IMR-90 (cell line): ENCODE data around the gene TNS1. TPM values are rescaled to one million over a fixed set of nuclear protein-coding genes. Genes with fewer than 3 reads are reported as not detected.

Source experiments
- ATAC-seq: fragments of 200-7000 bp; cut with Tn5 transposase; 2 replicates; pipeline ENCODE4 v1.9.1; 2020; ENCODE audit warnings: low read depth, mild to moderate bottlenecking, moderate library complexity
- BruUV-seq: library from RNA; stranded (reverse); fragments of 400-500 nt; replicated peaks from 2 replicates; lab custom pipeline; 2021; lab: Mats Ljungman, UMichigan
- CTCF ChIA-PET: fragments of 300-600 bp; formaldehyde crosslinking; extraction: SDS; loops from one replicate; lab custom pipeline; 2021; ENCODE audit warnings: antibody characterized with exemption; lab: Yijun Ruan, JAX
- POLR2A ChIA-PET: fragments of 300-600 bp; sonication (Branson Sonifier 250); formaldehyde crosslinking; loops from one replicate; lab custom pipeline; 2022; ENCODE audit warnings: antibody characterized with exemption; ENCODE audit not compliant: unreplicated experiment; lab: Charles Lee
- DNase-seq: peaks from one replicate; pipeline ENCODE4 v3.0.0; 2013
- H2AFZ ChIP-seq: replicated peaks from 2 replicates; pipeline ENCODE3; 2013; ENCODE audit warnings: low read length, mild to moderate bottlenecking; ENCODE audit not compliant: poor library complexity
- H2AK5ac ChIP-seq: 2 replicates; pipeline ENCODE4 v1.6.1; 2013; ENCODE audit warnings: low read depth, low read length, inconsistent platforms
- H2AK9ac ChIP-seq: replicated peaks from 2 replicates; pipeline ENCODE3; 2013; ENCODE audit warnings: mild to moderate bottlenecking, low read depth, low read length, moderate library complexity; ENCODE audit not compliant: poor library complexity
- H2BK120ac ChIP-seq: 2 replicates; pipeline ENCODE4 v1.6.1; 2013; ENCODE audit warnings: low read depth, low read length, inconsistent platforms
- H2BK15ac ChIP-seq: 3 replicates; pipeline ENCODE4 v1.6.1; 2013; ENCODE audit warnings: low read depth, low read length, inconsistent platforms
- H2BK20ac ChIP-seq: 2 replicates; pipeline ENCODE4 v1.6.1; 2013; ENCODE audit warnings: low read depth, mild to moderate bottlenecking, inconsistent platforms, low read length, moderate library complexity
- H2BK5ac ChIP-seq: 2 replicates; pipeline ENCODE4 v1.6.1; 2013; ENCODE audit warnings: mild to moderate bottlenecking, low read depth, low read length, inconsistent platforms; ENCODE audit not compliant: poor library complexity, severe bottlenecking
- H3K14ac ChIP-seq: replicated peaks from 2 replicates; pipeline ENCODE4 v1.6.1; 2013; ENCODE audit warnings: low read depth, low read length, inconsistent platforms
- H3K18ac ChIP-seq: 2 replicates; pipeline ENCODE4 v1.6.1; 2013; ENCODE audit warnings: low read depth, low read length, control low read depth
- H3K23ac ChIP-seq: 2 replicates; pipeline ENCODE4 v1.6.1; 2013; ENCODE audit warnings: low read depth, low read length, inconsistent platforms
- H3K27ac ChIP-seq: 2 replicates; pipeline ENCODE4 v1.5.1; 2013; ENCODE audit warnings: mild to moderate bottlenecking, control low read depth, low read length; ENCODE audit not compliant: insufficient read depth
- H3K27me3 ChIP-seq: 2 replicates; pipeline ENCODE4 v1.6.1; 2013; ENCODE audit warnings: low read length; ENCODE audit not compliant: control insufficient read depth, insufficient read depth
- H3K36me3 ChIP-seq: 2 replicates; pipeline ENCODE4 v1.6.1; 2013; ENCODE audit warnings: low read length, mixed read lengths; ENCODE audit not compliant: control insufficient read depth, insufficient read depth
- H3K4ac ChIP-seq: 2 replicates; pipeline ENCODE4 v1.6.1; 2013; ENCODE audit warnings: low read depth, low read length, inconsistent platforms
- H3K4me1 ChIP-seq: 2 replicates; pipeline ENCODE4 v1.6.1; 2013; ENCODE audit warnings: low read length, mixed read lengths; ENCODE audit not compliant: control insufficient read depth, insufficient read depth
- H3K4me2 ChIP-seq: 2 replicates; pipeline ENCODE4 v1.6.1; 2013; ENCODE audit warnings: low read depth, mild to moderate bottlenecking, control low read depth, low read length, moderate library complexity
- H3K4me3 ChIP-seq: 2 replicates; pipeline ENCODE4 v1.5.1; 2013; ENCODE audit warnings: low read depth, mild to moderate bottlenecking, control low read depth, low read length, moderate library complexity; ENCODE audit not compliant: insufficient read depth
- H3K56ac ChIP-seq: 2 replicates; pipeline ENCODE4 v1.6.1; 2013; ENCODE audit warnings: low read length, inconsistent platforms; ENCODE audit not compliant: insufficient read depth; ENCODE audit errors: extremely low read depth
- H3K79me1 ChIP-seq, 2 experiments: 2 replicates each; pipeline ENCODE4 v1.6.1; 2013; ENCODE audit warnings: low read length in 2 of 2, inconsistent platforms in 1 of 2, low read depth in 1 of 2
- H3K9ac ChIP-seq: 2 replicates; pipeline ENCODE4 v1.6.1; 2013; ENCODE audit warnings: low read depth, low read length, control low read depth
- H3K9me1 ChIP-seq: 2 replicates; pipeline ENCODE4 v1.6.1; 2013; ENCODE audit warnings: low read length, inconsistent platforms; ENCODE audit not compliant: insufficient read depth
- H3K9me3 ChIP-seq: 2 replicates; pipeline ENCODE4 v1.6.1; 2013; ENCODE audit warnings: low read length; ENCODE audit not compliant: control insufficient read depth, insufficient read depth
- H4K20me1 ChIP-seq: 2 replicates; pipeline ENCODE4 v1.6.1; 2013; ENCODE audit warnings: low read length, inconsistent platforms; ENCODE audit not compliant: insufficient read depth
- H4K5ac ChIP-seq: 2 replicates; pipeline ENCODE4 v1.6.1; 2013; ENCODE audit warnings: mild to moderate bottlenecking, low read depth, low read length, control low read depth
- H4K8ac ChIP-seq, 2 experiments: 2 replicates each; pipeline ENCODE4 v1.6.1; 2013; ENCODE audit warnings: low read depth in 2 of 2, low read length in 2 of 2, control low read depth in 1 of 2, inconsistent platforms in 1 of 2
- H4K91ac ChIP-seq: 2 replicates; pipeline ENCODE4 v1.6.1; 2013; ENCODE audit warnings: low read depth, low read length, inconsistent platforms; ENCODE audit not compliant: insufficient read depth
- MAFK ChIP-seq: IDR thresholded peaks from 2 replicates; pipeline ENCODE4 v1.6.1; 2012; ENCODE audit warnings: low read depth, low read length, improper control_type of control experiment
- RAD21 ChIP-seq: IDR thresholded peaks from 2 replicates; pipeline ENCODE4 v1.6.1; 2012; ENCODE audit warnings: low read length, improper control_type of control experiment
- WGBS, 2 experiments: methylation state at CpG; one replicate each; pipeline versions ENCODE4 v1.1.5 to v1.1.7; 2013; ENCODE audit warnings: missing lambda C conversion rate in 2 of 2; ENCODE audit not compliant: insufficient read length in 1 of 2; ENCODE audit errors: extremely low coverage in 2 of 2; 5-methylcytosine and 5-hydroxymethylcytosine counted together
- dilution Hi-C: fragments of 300-500 bp; cut with HindIII; formaldehyde crosslinking; loops from one replicate; pipeline ENCODE4 v1.14.3; 2018; ENCODE audit warnings: low sequenced_read_pairs; ENCODE audit not compliant: unreplicated experiment
- in situ Hi-C: fragments of 300-500 bp; cut with MboI; formaldehyde crosslinking; loops from 3 replicates; pipeline ENCODE4 v1.14.3; 2019; ENCODE audit warnings: low sequenced_read_pairs, inconsistent platforms, mixed read lengths
- intact Hi-C: fragments of 100-400 bp; cut with micrococcal nuclease; formaldehyde crosslinking; loops from 2 replicates; pipeline ENCODE4 v1.10.0; 2022
- polyA plus RNA-seq, 3 experiments: library from polyadenylated mRNA; depleted of rRNA; stranded (reverse); fragments of >200 nt; gene quantifications; 2 replicates each; pipeline ENCODE4 v1.2.3, GENCODE V29; 2012; ENCODE audit warnings: low replicate concordance in 1 of 3
- total RNA-seq: library from RNA; depleted of rRNA; stranded (reverse); fragments of >200 nt; gene quantifications from 2 replicates; pipeline ENCODE4 v1.2.3, GENCODE V29; 2012

Gene TNS1
- total and polyA plus RNA-seq, 2 of the 4 experiments (the other 2 are of a cell fraction) = 41.1 to 45.2 TPM

DNA sequence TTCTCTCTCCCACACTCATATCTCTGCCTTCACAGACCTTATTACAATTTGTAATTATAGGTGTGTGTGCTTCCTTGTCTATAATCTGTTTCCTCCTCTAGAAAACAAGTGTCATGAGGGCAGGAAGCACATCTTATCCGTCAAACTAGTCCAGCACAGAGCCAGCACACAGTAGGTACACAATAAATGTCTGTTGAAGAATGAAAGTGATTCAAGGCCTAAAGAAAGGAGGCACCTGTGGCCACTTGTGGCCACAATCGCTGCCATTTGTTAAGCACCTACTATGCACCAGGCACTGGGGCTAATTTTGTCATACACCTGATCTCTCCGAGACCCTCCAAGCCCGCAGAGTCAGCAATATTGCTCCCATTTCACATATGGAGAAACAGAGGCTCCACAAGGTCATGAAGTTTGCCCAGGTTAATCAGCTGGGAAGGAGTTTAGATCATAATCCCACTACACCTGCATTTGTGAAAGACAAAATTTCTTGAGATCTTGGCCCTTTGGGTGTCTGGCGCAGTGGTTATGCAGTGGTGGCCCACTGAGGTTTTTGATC, 78.4 kb downstream of the TNS1 start:
- Histone ChIP-seq H2BK15ac (no peak overlapping the region), H2AFZ (no peak overlapping the region), H2BK120ac (peak overlapping the region; percentile 26; the same call in 1 of the 2 replicates), H2AK9ac (no peak overlapping the region), H3K23ac (0 out of 2 replicates have a peak overlapping the region, but pooled peaks have one; percentile 87), H4K91ac (peak overlapping the region; percentile 99; the same call in 1 of the 2 replicates), H3K79me1 (peaks cover 35 to 92% of the 10 kb centered on the region in 2 experiments; a peak in 3 of 4 replicates), H2AK5ac (peak overlapping the region; percentile 86; the same call in 1 of the 2 replicates), H4K20me1 (peaks cover 6% of the 10 kb centered on the region; the same call in 1 of the 2 replicates), H3K27me3 (no peaks in the 10 kb centered on the region), H3K4me1 (peaks cover 65% of the 10 kb centered on the region), H3K4me3 (no peak overlapping the region), H3K56ac (no peak overlapping the region), H4K8ac (peak overlapping the region in 1 of 2 experiments; percentile 61; a peak in 2 of 4 replicates), H3K4me2 (no peak overlapping the region), H3K18ac (no peak overlapping the region), H3K9me1 (peaks cover 47% of the 10 kb centered on the region), H3K9me3 (no peaks in the 10 kb centered on the region), H3K9ac (no peak overlapping the region), H3K27ac (no peak overlapping the region), H2BK20ac (0 out of 2 replicates have a peak overlapping the region, but pooled peaks have one; percentile 46), H4K5ac (no peak overlapping the region), H3K36me3 (0 out of 2 replicates have a peak, but pooled peaks cover 1% of the 10 kb centered on the region), H2BK5ac (peak overlapping the region; percentile 84), H3K14ac (peak overlapping the region; percentile 42; the same call in 1 of the 2 replicates), H3K4ac (peak overlapping the region; percentile 100)
- intact Hi-C loops = no loop called here
- ChIA-PET CTCF (no interaction called here), POLR2A (no interaction called here)
- ATAC-seq = no peak
- DNase-seq = no peak
- in situ Hi-C loops = no loop called here
- no peak for TF ChIP-seq RAD21
- TF ChIP-seq MAFK = peak; percentile 64
- no TSS peak for BruUV-seq
- dilution Hi-C loops = no loop called here
- WGBS, 2 experiments = no CpG with 5 or more reads among the region's 5 CpGs
